Esophagus muscularis mucosa (tissue), 4 donors: ENCODE data around the gene USP10.

ENCODE experiments used
- CTCF ChIP-seq, 3 experiments: fragments of 200-600 bp in 2 of 3; fragments of 450-650 bp in 1 of 3; sonication (generic) in 2 of 3; IDR thresholded peaks; one replicate each; pipeline ENCODE4 v1.5.1; 2017 to 2019; ENCODE audit warnings: antibody characterized with exemption in 3 of 3, mild to moderate bottlenecking in 2 of 3, moderate library complexity in 1 of 3
- EP300 ChIP-seq: sonication (generic); formaldehyde crosslinking; IDR thresholded peaks from one replicate; pipeline ENCODE4 v1.6.1; 2017; ENCODE audit warnings: antibody characterized with exemption
- POLR2A ChIP-seq: fragments of 450-650 bp; IDR thresholded peaks from one replicate; pipeline ENCODE4 v1.6.1; 2017; ENCODE audit warnings: antibody characterized with exemption, moderate library complexity, mild to moderate bottlenecking, low read depth

GRCh38 chr16:84780063-84780462 is 80.3 kb downstream of the USP10 start:
- TF ChIP-seq CTCF (IDR thresholded peaks at IDR 0.05) (no peak), POLR2A (no peak), EP300 (no peak)
